MV-4-11 (cell line): ENCODE data around the gene KCNK3.
A peak's percentile ranks its signal among the peaks of the same experiment; 100 is the strongest.
"Not testable (repeated sequence)": the region's sequence is repeated elsewhere in the genome, so short reads cannot be mapped to it uniquely, and the experiment has no call there.

ENCODE experiments used
- DNase-seq: peaks from one replicate; lab custom pipeline; 2025; lab: John Stamatoyannopoulos, UW

KCNK3 gene

GRCh38 chr2:26756337-26756736 is 63.8 kb downstream of the KCNK3 start:
- peak; percentile 86 for DNase-seq

- peak; percentile 89 for DNase-seq
Measured at GRCh38 chr2:26757873-26758789, 65.6 kb downstream of the KCNK3 start.

- no peak for DNase-seq
Measured at GRCh38 chr2:26758790-26759321, 66.3 kb downstream of the KCNK3 start.

GRCh38 chr2:26759845-26760244 is 67.3 kb downstream of the KCNK3 start:
- DNase-seq, result no peak

- not testable (repeated sequence) for DNase-seq
Measured at GRCh38 chr2:26760991-26761390, 68.5 kb downstream of the KCNK3 start.

GRCh38 chr2:26763019-26763418 is 70.5 kb downstream of the KCNK3 start:
- no peak for DNase-seq

GRCh38 chr2:26764078-26764887 is 71.8 kb downstream of the KCNK3 start, which contains the start of gene SLC35F6:
Gene SLC35F6 (plus strand): TSS chr2:26764284. CDS start chr2:26764350, 66 bp downstream.
- peak; percentile 52 for DNase-seq

- DNase-seq, result no peak
Measured at GRCh38 chr2:26764906-26765305, 72.4 kb downstream of the KCNK3 start.

- no peak for DNase-seq
Measured at GRCh38 chr2:26765475-26766200, 73.1 kb downstream of the KCNK3 start.

GRCh38 chr2:26767129-26767528 is 74.6 kb downstream of the KCNK3 start:
- no peak for DNase-seq

GRCh38 chr2:26767894-26768487 is 75.5 kb downstream of the KCNK3 start:
- no peak for DNase-seq

GRCh38 chr2:26768759-26769088 is 76.2 kb downstream of the KCNK3 start:
- DNase-seq, result no peak

GRCh38 chr2:26769089-26769761 is 76.7 kb downstream of the KCNK3 start:
- peak; percentile 98 for DNase-seq

GRCh38 chr2:26770986-26771586 is 78.6 kb downstream of the KCNK3 start:
- no peak for DNase-seq

GRCh38 chr2:26772064-26773001 is 79.8 kb downstream of the KCNK3 start:
- peak; percentile 86 for DNase-seq

- DNase-seq, result no peak
Measured at GRCh38 chr2:26776195-26776800, 83.8 kb downstream of the KCNK3 start.

GRCh38 chr2:26778098-26778497 is 85.6 kb downstream of the KCNK3 start:
- no peak for DNase-seq

- no peak for DNase-seq
Measured at GRCh38 chr2:26778507-26778906, 86.0 kb downstream of the KCNK3 start.

- peak; percentile 81 for DNase-seq
Measured at GRCh38 chr2:26780203-26780760, 87.8 kb downstream of the KCNK3 start.
